HG02884 (cell line): ENCODE results near the gene FRG2.
"Not testable (repeated sequence)": the region's sequence is repeated elsewhere in the genome, so short reads cannot be mapped to it uniquely, and the experiment has no call there.

Experiments used
- ATAC-seq: cut with Tn5 transposase; IDR thresholded peaks from one replicate; pipeline ENCODE4 v1.9.1; 2021; ENCODE audit warnings: mild to moderate bottlenecking, moderate library complexity; ENCODE audit not compliant: unreplicated experiment

The FRG2 gene

DNA sequence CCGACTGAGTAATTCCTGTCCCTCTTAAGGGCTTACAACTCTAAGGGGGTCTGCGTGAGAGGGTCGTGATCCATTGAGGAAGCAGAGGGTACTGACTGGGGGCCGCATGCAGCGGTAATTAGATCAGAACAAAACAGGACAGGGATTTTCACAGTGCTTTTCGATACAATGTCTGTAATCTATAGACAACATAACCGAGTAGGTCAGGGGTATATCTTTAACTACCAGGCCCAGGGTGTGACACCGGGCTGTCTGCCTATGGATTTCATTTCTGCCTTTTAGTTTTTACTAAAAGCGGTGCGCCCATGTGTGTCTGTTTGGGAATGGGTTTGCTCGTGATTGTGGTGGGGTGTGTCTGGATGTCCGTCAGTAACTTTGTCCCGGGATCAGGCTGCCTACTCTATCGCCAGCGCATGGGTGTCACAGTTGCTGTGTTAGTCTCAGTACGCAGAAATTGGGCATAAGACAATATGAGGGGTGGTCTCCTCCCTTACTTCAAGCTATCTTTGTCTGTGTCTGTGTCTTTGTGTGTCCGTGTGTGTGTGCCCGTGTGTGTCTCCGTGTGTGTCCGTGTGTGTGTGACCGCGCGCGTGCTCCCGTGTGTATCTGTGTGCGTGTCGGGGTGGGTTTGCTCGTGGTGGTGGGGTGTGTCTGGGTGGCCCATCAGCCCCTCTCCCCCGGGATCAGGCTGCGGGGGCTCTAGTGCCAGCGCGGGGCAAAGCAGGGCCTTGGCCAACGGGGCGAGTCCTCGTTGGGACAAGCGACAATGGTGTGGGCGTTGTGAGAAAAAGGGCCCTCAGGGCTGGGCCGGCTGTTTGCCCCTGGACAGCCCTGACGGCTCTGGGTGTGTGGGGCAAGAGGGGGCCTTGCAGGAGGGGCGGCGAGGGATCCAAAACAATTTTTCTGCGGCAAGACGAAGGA lies 10.4 kb downstream of the FRG2 start:
- no peak for ATAC-seq

DNA sequence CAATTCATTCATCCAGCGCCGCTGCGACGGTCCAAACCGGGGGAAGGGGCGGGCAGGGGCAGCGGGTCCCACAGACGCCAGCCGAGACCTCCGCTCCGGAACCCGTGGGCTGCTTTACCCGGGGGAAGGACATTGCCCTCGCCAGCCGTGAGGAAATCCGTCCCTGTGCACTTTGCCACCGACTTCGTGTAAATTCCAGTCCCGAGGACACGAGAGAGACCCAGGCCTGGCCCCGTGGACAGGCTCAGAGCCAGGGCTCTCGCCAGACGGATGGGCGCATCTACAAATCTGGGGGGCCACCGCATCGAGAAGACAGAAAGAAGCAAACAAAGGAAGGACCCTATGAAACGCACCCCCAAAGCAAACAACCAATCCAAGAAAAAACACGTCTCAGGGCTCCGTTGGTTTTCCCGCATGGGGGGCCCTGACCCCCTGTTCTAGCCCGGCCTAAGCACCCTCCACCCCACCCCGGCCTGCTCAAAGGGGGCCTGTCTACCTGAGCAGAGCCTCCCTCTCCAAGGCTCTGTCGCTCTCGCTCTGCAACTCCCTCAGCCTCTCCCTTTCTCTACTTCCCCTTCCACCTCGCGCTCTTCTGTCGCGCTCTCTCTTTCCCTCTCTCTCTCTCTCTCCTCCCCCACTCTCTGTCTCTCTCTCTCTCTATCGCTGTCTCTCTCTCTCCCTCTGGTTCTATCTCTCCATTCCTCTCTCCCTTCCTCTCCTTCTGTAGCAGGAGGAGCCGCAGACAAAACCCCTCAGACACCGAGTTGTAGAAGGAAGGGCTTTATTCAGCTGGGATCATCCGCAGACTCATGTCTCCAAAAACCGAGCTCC lies 11.3 kb downstream of the FRG2 start:
- no peak for ATAC-seq

GRCh38 chr4:190014771-190015537 lies 12.1 kb downstream of the FRG2 start:
- ATAC-seq: no peak

DNA sequence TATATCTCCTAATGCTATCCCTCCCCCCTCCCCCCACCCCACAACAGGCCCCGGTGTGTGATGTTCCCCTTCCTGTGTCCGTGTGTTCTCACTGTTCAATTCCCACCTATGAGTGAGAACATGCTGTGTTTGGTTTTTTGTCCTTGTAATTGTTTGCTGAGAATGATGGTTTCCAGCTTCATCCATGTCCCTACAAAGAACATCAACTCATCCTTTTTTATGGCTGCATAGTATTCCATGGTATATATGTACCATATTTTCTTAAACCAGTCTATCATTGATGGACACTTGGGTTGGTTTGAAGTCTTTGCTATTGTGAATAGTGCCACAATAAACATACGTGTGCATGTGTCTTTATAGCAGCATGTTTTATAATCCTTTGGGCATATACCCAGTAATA lies 37.1 kb downstream of the FRG2 start:
- not testable (repeated sequence) for ATAC-seq

DNA sequence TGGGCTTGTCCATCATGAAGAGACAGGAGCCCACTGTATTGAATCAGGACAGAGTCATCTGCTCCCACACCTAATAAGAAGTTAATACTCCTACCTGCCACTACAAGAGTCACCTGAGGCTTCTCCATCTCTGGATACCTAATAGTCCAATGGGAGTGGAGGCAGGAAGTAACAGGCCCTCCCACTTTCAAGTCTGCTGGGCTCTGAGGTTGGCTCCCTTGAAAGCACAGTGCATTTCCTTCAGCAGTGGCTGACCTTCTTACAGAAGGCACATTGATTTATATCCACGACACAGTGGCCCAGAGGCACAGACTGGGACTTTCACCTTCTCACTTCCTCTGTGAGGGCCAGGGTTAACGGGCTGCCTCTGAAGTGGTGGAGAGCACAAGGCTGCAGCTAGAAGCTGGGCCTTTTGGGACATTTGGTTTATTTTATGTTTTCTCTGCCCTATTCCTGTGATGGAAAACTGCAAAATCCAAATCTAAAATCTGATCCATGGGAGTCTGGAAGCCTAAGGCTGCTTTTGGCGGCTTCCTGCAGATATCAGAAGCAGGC lies 38.1 kb downstream of the FRG2 start:
- no peak for ATAC-seq

GRCh38 chr4:189985651-189986243 lies 41.3 kb downstream of the FRG2 start:
- ATAC-seq: not testable (repeated sequence)

DNA sequence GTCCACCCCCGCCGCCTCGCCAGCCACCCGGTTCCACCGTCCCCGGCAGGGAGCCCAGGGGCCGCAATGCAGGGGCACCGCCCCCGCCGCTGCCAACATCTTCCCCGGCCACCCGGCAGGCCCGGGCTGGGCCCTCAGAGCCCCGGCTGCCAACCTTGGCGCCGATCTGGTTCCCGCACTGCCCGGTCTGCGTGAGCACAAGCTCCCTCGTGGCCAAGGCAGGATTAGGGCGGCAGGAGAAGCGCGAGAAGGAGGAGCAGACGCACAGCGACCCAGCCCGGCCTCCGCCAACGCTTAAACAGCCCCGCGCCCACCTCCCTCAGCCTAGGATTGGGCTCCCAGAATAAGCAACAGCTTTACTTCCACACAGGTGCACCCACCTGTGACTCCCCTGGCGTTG lies 42.4 kb downstream of the FRG2 start:
- not testable (repeated sequence) for ATAC-seq

DNA sequence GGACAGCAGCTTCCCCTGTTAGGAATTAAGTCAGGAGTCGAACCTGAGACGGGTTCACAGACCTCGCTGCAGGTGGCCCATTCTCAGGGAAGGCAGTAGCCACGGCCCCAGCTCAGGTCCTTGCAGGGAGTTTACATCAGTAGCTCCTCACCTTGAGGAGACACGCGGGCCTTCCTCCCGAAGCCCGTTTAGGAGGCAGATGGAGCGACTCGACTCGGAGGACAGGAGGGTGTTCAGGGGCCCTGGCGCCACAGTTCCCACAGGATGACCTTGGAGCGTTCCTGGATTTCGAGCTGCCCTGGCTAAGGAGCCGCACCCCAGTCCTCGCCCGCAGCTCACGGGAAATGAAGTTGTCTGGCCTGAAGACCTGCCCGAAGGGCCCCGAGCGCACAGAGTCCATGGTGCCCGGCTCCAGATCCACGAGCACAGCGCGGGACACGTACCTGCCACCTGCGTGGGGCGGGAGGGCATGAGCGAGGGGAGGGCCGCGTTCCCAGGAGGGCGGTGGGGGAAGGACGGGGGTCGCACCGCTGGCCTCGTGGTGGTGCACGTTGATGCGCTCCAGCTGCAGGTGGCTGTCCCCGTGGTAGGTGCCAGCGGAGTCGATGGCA lies 43.0 kb downstream of the FRG2 start:
- ATAC-seq: not testable (repeated sequence)

- ATAC-seq: no peak
Observed at GRCh38 chr4:189981970-189982369, 45.1 kb downstream of the FRG2 start.

- ATAC-seq: not testable (repeated sequence)
Observed at GRCh38 chr4:189980292-189980691, 46.8 kb downstream of the FRG2 start.

DNA sequence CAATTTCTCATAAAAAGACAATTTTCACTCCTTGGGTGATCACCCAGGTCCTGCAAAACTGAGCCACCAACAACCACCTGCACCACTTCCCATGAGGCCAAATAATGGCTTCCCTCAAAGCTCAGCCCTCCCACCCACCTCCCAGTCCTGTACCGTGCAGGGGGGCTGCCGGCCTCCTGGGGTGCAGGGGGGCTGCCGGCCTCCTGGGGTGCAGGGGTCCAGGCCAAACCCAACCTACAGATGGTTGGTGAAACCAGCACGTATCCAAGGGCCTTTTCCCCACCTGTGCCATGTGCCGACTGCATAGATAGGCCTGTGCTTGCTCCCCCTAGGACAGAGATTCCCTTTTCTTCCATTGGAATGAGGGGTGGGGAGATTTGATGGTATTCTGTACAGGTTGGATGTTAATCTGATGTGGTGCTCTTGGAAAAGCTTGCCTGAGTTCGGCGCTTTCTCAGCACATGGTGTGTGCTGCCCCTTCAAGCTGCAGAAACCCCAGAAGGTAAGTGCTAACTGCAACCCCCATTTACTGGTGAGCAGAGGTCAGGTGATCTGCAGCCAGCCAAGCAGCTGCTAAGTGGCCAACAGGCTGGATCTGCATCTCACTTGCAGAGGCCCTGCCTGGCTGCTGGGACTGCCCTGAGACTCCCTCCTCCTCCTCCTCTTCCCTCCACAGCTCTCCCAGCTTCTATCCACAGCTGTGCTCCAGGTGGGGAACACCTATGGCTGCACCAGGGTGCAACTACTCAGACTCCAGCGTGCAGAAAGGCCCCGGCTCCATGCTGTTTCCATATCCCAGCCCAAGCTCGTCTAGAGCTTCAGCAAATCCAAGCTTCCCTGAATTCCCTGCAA lies 47.6 kb downstream of the FRG2 start:
- ATAC-seq: no peak
